ENCODE measurements around the gene SUSD1.

- no peak for TF ChIP-seq CTCF (conservative IDR thresholded peaks at IDR 0.05; ENCODE audit: low read depth, low read length)
- no peak for TF ChIP-seq EZH2phosphoT487 (IDR thresholded peaks at IDR 0.05; ENCODE audit: borderline replicate concordance, low read length)
- TF ChIP-seq EZH2 (IDR thresholded peaks at IDR 0.05; ENCODE audit: low read length, unreplicated experiment) = no peak
Observed at GRCh38 chr9:112078432-112078831, 96.7 kb downstream of the SUSD1 start.

Data from PC-3 (cell line).